Gastrocnemius medialis (tissue), 4 donors: ENCODE data around the gene MEG3. TPM values are rescaled to one million over a fixed set of nuclear protein-coding genes. Genes with fewer than 3 reads are reported as not detected.

Experiments used
- ATAC-seq, 2 donors: fragments of 150-250 bp; one replicate each; pipeline ENCODE4 v1.9.1; 2016
- DNase-seq, 2 donors: peaks; one replicate each; pipeline ENCODE4 v3.0.0-alpha.2; 2019
- H3K27ac ChIP-seq, 4 donors: fragments of 200-600 bp; sonication (generic); 1 replicate in 1 of 4; 2 replicates in 3 of 4; pipeline ENCODE4 v1.5.1; 2016 to 2018; ENCODE audit warnings: mild to moderate bottlenecking in 2 of 4, moderate library complexity in 1 of 4
- H3K27me3 ChIP-seq, 3 donors: fragments of 200-600 bp; sonication (generic) in 2 of 3; 1 replicate in 1 of 3; 2 replicates in 2 of 3; pipeline versions ENCODE4 v1.5.1 to v1.6.0; 2016 to 2019; ENCODE audit warnings: mild to moderate bottlenecking in 1 of 3, moderate library complexity in 1 of 3
- H3K36me3 ChIP-seq, 2 donors: fragments of 200-600 bp; sonication (generic) in 1 of 2; one replicate each; pipeline ENCODE4 v1.5.1; 2017 to 2018
- H3K4me1 ChIP-seq, 2 donors: fragments of 200-600 bp; sonication (generic) in 1 of 2; one replicate each; pipeline ENCODE4 v1.5.1; 2016 to 2017; ENCODE audit warnings: mild to moderate bottlenecking in 2 of 2
- H3K4me3 ChIP-seq, 4 donors: fragments of 200-600 bp; sonication (generic) in 3 of 4; 1 replicate in 1 of 4; 2 replicates in 3 of 4; pipeline ENCODE4 v1.5.1; 2016 to 2019; ENCODE audit warnings: mild to moderate bottlenecking in 2 of 4
- H3K9me3 ChIP-seq, 3 donors: fragments of 200-600 bp; sonication (generic) in 2 of 3; 1 replicate in 1 of 3; 2 replicates in 2 of 3; pipeline ENCODE4 v1.5.1; 2016 to 2019
- POLR2A ChIP-seq, 2 donors: fragments of 450-650 bp; IDR thresholded peaks; one replicate each; pipeline ENCODE4 v1.6.1; 2017; ENCODE audit warnings: antibody characterized with exemption in 2 of 2, mild to moderate bottlenecking in 2 of 2, moderate library complexity in 2 of 2
- in situ Hi-C, 4 donors: fragments of 200-750 bp; cut with MboI; loops; one replicate each; pipeline versions ENCODE4 v1.15.0 to v1.8.0; 2017; ENCODE audit warnings: low sequenced_read_pairs in 4 of 4
- intact Hi-C: fragments of 100-400 bp; cut with DNase I; formaldehyde crosslinking; loops from one replicate; pipeline ENCODE4 v1.15.1; 2023; ENCODE audit warnings: low total_unique reads
- total RNA-seq, 4 donors: library from RNA; depleted of rRNA; stranded (reverse); fragments of >200 nt; gene quantifications; one replicate each; pipeline versions ENCODE4 v1.1.0 to v1.2.3, GENCODE V29; 2016
- TF ChIP-seq, protein P1 (sequence below), 5 experiments: fragments of 450-650 bp in 3 of 5; fragments of 200-600 bp in 2 of 5; sonication (generic) in 2 of 5; IDR thresholded peaks in 4 of 5; conservative IDR thresholded peaks in 1 of 5; 1 replicate in 4 of 5; 2 replicates in 1 of 5; pipeline ENCODE4 v1.5.1; 2016 to 2019; ENCODE audit warnings: antibody characterized with exemption in 5 of 5, mild to moderate bottlenecking in 3 of 5, moderate library complexity in 3 of 5

MEG3 gene
- total RNA-seq: 10 to 100 TPM in 1 of 4 donors, 1 to 10 TPM in 3; 2.7 to 30.7 (median 5.2) TPM

DNA sequence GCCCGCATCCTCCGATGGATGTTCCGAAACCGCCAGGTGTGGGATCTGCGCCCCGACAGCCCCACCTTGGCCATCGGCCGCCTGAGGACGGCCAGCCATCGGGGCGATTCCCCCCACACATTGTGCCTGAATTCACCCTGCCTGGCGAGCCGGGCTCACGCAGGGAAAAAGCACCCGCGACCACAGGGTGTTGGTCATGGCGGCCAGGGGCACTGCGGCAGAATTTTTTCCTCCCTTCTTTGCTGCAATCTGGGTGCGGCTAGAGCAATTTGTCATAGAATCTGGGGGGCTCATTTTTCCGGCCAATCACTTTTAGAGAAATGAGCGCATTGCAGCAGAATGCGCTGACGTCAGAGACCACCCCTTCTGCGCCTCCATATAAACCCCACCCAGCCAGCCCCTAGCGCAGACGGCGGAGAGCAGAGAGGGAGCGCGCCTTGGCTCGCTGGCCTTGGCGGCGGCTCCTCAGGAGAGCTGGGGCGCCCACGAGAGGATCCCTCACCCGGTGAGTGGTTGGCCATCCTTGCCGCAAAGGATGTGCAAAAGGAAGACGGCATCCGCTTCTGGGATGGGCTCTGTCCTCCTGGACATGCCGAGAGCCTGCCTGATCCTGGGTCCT, at the start of gene MEG3:
MEG3 (plus strand) TSS at position 406 of the 619 bp plus-strand sequence.
- Histone ChIP-seq H3K27ac (peak within 1 kb of the TSS in 2 of 4 donors; percentile 31 to 41), H3K4me3 (peak within 1 kb of the TSS in 3 of 4 donors; percentile 21 to 42 (median 36)), H3K9me3 (no peaks in the 10 kb centered on the region), H3K36me3 (no peaks in the 10 kb centered on the region), H3K4me1 (no peaks in the 10 kb centered on the region), H3K27me3 (peaks cover 23 to 42% (median 42%) of the 10 kb centered on the region in 3 donors)
- DNase-seq (peak in 1 of 2 donors; percentile 37), ATAC-seq (peak; percentile 39 to 45)
- in situ Hi-C loops: no loop called here
- TF ChIP-seq, protein P1, sequence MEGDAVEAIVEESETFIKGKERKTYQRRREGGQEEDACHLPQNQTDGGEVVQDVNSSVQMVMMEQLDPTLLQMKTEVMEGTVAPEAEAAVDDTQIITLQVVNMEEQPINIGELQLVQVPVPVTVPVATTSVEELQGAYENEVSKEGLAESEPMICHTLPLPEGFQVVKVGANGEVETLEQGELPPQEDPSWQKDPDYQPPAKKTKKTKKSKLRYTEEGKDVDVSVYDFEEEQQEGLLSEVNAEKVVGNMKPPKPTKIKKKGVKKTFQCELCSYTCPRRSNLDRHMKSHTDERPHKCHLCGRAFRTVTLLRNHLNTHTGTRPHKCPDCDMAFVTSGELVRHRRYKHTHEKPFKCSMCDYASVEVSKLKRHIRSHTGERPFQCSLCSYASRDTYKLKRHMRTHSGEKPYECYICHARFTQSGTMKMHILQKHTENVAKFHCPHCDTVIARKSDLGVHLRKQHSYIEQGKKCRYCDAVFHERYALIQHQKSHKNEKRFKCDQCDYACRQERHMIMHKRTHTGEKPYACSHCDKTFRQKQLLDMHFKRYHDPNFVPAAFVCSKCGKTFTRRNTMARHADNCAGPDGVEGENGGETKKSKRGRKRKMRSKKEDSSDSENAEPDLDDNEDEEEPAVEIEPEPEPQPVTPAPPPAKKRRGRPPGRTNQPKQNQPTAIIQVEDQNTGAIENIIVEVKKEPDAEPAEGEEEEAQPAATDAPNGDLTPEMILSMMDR (IDR thresholded peaks at IDR 0.05 in 4 of 5, conservative IDR thresholded peaks at IDR 0.05 in 1 of 5): no peak
- TF ChIP-seq POLR2A (IDR thresholded peaks at IDR 0.05): peak; percentile 59 to 67
- intact Hi-C loops: loop anchor here (10.0 kb wide), 1 partner anchor 161 kb away; no protein-coding TSS in a partner anchor

DNA sequence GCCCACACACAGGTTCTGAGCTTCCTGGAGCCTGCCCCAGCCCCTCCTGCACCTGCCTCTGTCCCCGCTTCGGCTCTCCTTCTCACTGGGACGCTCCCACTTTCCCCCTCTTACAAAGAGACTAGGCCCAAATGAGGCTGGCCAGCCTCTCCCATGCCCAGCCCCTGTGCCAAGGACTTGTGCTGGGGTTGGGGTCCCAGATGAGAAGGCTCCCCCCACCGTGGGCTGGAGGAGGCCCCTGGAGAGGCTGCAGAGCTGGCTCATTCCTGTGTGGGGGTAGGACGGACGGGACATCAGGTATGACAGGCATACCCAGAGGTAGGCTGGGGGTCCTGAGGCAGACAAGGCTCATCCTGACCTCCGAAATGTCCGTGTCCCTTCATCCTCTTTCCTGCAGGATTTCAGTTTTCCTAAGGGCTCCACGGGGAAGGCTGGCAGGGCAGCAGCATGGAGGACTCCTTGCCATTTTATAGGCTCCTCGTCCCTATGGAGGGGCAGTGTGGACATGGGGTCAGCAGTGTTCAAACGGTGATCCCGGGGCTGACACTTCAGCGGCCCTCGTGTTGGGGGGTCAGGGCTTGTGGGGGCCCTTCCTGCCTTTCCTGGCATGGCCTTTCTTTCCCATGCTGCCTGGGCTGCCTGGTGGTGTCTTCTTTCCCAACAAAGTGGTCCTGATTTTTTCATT, 49.1 kb upstream of the MEG3 start:
- Histone ChIP-seq H3K9me3 (no peaks in the 10 kb centered on the region), H3K27ac (no peak overlapping the region), H3K4me1 (peaks cover 12 to 16% of the 10 kb centered on the region in 2 donors), H3K36me3 (no peaks in the 10 kb centered on the region), H3K4me3 (no peak overlapping the region), H3K27me3 (peaks cover 0 to 2% (median 0%) of the 10 kb centered on the region in 3 donors)
- TF ChIP-seq, protein P1 (IDR thresholded peaks at IDR 0.05 in 4 of 5, conservative IDR thresholded peaks at IDR 0.05 in 1 of 5): no peak
- TF ChIP-seq POLR2A (IDR thresholded peaks at IDR 0.05): no peak
- in situ Hi-C loops: no loop called here
- no peak for DNase-seq
- ATAC-seq: no peak
- intact Hi-C loops: no loop called here

DNA sequence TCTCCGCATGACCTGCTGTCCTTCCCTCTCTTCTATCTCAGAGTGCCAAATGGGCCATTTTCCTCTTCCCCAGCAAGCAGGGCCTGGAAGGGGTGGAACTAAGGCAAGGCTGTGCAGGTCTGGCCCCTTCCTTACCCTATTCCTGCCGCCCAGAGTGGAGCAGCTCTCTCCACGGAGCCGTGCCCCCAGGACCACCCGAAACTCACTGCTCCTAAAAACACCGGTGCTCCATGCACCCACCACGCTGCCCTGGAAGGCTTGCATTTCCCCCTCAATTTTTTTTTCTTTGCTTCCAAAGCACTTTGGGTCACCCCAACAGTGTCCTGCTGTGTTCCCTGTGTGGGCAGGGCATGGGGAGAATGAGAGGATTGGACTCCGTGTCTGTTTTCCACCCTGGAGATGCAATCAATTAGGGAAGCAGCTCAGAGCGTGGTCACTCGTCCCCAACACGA, 48.5 kb upstream of the MEG3 start:
- H3K36me3 ChIP-seq: no peaks in the 10 kb centered on the region
- ATAC-seq (no peak), DNase-seq (no peak)
- peaks cover 0 to 2% (median 0%) of the 10 kb centered on the region in 3 donors for H3K27me3 ChIP-seq
- H3K27ac ChIP-seq: no peak overlapping the region
- H3K4me1 ChIP-seq: peaks cover 12 to 16% of the 10 kb centered on the region in 2 donors
- intact Hi-C loops: no loop called here
- no peak overlapping the region for H3K4me3 ChIP-seq
- no peak for TF ChIP-seq POLR2A (IDR thresholded peaks at IDR 0.05)
- TF ChIP-seq, protein P1 (IDR thresholded peaks at IDR 0.05 in 4 of 5, conservative IDR thresholded peaks at IDR 0.05 in 1 of 5): no peak
- in situ Hi-C loops: no loop called here
- H3K9me3 ChIP-seq: no peaks in the 10 kb centered on the region

DNA sequence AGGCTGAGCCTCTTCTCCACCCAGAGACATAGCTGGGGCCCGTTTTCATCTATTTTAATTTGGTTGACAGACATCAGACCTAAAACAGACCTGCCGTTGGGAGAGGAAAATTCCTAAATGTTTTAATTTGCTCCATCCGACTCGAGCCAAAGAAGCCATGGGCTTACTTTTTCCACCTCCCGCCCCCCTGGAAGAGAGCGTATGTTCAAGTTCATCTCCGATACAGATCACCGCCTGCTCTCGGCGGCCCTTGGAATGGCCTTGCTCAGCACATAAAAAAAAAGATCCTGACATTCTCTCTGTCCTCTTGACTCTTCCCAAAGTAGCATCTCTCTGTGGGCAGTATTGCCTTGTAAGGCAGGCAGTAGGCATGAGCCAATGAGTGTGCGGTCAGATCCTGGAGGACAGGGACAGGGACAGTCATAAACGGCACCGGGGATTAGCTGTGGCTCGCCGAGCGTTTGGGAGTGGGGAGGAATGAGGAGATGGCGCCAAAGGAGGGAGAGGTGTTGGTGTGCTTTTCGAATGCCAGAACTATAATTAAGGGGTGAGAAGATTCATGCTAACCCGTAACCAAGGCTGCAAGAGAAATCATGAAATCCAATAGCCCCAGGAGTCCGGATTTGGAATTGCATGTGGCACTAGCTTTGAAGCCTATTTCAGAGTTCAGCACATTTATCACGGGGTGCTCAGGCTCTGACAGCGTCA, 47.9 kb upstream of the MEG3 start:
- no peak for DNase-seq
- in situ Hi-C loops: no loop called here

More for the DNA sequence above, 47.9 kb upstream of the MEG3 start:
- intact Hi-C loops: no loop called here
- peak; percentile 68 to 80 for ATAC-seq
- Histone ChIP-seq H3K27ac (no peak overlapping the region), H3K4me1 (peaks cover 12 to 16% of the 10 kb centered on the region in 2 donors), H3K36me3 (no peaks in the 10 kb centered on the region), H3K4me3 (no peak overlapping the region), H3K27me3 (peaks cover 0 to 2% (median 0%) of the 10 kb centered on the region in 3 donors), H3K9me3 (no peaks in the 10 kb centered on the region)
- TF ChIP-seq, protein P1 (IDR thresholded peaks at IDR 0.05 in 4 of 5, conservative IDR thresholded peaks at IDR 0.05 in 1 of 5): no peak
- no peak for TF ChIP-seq POLR2A (IDR thresholded peaks at IDR 0.05)
